ENCODE data around the gene KCTD13.
"Not testable (repeated sequence)": the region's sequence is repeated elsewhere in the genome, so short reads cannot be mapped to it uniquely, and the experiment has no call there.

The KCTD13 gene

DNA sequence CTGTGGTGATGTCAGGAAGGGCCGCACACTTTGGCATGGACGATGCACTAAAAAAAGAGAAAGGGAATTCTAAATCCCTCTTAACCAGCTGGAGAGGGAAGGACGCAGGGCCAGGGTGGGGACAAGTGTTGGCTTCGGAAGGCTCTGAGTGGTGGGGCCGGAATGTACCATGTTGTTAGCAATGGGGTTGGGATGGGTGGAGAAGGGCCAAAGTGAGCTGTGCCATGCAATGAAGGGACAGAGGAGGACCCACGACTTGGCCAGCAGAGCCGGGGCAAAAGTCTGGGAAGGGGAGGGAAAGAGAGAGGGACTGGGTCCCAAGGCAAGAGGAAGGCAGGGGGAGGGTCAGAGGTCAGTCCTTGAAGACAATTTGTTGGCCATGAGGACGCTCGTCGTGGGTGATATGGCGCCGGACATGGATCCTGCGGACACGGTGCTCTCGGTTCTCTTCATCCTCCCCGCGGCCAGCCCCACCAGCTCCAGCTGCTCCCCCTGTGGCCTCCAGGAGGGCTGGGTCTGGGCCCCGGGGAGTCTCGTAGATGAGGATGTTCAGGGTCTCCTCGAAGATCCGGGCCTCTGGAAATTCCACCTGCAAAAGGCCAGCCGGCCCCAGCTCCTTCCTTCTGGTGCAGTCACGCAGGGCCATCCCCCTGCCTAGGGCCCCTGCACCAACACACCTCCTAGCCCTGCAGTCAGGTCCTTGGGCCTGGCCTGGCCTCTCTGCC lies 19.3 kb downstream of the KCTD13 start:
- no peak for DNase-seq

DNA sequence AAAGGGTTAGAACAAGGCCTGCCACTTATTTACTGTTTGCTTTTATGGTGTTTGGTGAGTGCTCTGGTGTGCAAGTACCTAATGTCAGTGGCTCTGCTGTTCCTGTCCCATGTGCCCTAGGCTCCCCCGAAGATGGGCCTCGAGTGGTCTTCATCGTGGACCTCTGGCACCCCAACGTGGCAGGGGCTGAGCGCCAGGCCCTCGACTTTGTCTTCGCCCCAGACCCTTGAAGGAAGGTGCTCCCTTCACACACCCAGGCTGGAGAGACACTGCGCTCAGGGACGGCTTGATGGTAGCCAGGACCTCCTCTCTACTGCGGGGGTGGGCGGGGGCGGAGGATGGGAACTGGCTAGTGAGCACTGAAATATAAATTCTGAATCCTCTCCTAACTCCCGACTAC lies 20.4 kb downstream of the KCTD13 start:
- DNase-seq, result no peak

DNA sequence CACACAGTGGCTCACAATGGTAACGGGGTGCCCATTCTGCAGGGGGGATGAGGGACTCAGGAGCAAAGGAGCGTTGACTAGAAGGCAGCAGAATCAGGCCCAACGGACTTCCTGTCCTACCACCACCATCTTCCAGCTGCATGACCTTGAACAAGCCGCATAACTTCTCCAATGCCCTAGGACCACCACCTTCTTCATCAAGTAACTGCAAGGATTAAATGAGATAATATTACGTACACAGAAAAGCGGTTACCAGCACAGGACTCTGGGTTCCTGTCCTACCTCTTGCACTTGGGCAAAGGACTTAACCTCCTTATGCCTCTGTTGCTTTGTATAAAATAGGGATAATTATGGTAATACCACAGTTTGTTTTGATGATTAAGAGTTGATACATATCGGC lies 21.1 kb downstream of the KCTD13 start:
- DNase-seq, result no peak

DNA sequence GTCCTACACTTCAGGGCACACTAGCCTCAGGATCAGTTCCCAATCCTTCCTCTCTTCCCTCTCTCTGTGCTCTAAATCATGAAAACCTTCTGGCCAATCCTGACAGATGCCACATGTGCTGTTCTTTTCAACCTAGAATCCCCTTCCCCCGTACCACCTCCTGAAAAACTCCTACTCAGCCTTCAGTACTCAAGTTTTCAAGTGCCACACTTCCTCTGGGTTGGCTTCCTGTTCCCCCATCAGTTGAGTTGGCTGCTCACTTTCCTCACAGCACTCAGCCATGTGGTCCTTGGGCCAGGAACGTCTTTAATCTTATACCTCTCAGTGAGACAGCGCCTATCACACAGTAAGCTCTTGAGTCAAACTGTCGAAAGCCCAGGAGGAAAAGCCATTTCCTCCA lies 22.4 kb downstream of the KCTD13 start:
- no peak for DNase-seq

DNA sequence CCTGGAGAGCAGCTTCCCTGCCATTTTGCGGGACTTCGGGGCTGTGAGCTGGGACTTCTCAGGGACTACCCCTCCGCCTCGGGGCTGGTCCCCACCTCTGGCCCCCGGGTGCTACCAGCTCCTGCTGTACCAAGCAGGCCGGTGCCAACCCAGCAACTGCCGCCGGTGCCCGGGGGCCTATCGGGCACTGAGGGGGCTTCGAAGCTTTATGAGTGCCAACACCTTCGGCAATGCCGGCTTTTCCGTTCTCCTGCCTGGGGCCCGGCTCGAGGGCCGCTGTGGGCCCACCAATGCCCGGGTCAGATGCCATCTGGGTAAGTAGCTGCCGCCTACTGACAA lies 24.4 kb downstream of the KCTD13 start:
- no peak for DNase-seq

DNA sequence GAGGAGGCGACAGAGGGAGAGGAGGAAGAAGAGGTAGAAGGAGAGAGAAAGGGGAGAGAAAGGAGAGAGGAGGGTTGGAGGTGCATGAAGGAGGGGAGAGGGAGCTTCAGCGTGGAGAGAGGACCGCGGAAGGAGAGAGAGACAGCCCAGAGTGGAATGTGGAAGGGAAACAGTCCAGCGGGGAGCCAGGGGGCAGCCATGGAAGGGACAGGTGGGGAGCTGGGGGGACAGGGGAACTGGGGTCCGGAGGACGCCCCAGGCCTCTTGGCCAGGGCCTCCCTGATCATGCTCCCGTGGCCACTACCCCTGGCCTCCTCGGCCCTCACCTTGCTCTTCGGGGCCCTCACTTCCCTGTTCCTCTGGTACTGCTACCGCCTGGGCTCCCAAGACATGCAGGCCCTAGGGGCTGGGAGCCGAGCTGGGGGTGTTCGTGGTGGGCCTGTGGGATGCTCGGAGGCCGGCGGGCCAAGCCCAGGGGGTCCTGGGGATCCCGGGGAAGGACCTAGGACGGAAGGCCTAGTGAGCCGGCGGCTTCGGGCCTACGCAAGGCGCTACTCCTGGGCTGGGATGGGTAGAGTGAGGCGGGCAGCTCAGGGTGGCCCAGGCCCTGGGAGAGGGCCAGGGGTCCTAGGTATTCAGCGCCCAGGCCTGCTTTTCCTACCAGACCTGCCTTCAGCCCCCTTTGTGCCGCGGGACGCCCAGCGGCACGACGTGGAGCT lies 25.0 kb downstream of the KCTD13 start:
- DNase-seq, result no peak

DNA sequence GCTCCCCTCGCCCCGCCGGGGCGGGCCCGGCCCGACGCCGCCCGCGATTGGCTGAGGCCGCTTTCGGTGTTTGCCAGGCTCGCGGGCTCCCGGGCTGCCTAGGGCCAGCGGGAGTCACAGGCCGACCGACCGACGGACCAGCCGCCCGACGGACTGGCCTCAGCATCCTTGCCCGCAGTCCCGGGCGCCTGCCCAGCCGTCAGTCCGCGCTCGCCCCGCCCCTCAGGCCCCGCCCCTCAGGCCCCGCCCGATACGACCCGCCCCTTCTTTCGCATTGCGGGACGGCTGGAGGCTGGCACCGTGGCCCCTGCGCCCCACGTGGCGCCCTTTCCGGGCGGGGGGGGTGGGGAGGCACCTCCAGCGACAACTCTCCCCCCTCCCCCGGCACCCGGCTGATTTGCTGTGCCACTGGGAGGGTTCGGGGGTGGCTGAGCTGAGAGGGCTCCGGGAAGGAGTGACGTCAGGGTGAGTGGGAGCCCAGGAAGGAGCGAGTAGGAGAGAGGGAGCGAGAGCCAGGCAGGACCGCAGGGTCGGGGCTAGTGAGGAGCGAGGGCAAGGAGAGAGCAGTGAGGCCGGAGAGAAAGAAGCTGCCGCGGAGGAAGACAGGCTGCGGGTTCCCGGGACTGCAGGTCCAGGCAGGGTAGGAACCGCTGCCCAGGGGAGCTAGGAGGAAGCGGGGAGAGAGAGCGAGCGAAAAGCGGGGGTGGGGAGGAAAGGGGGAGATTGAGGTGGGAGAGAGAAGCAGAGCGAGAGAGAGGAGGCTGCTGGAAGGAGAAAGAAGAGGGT lies 25.7 kb downstream of the KCTD13 start, which contains the start of gene ASPHD1:
Gene ASPHD1, plus strand, starts transcription at position 387 of the 786 bp plus-strand sequence. CDS start 484 bp downstream, outside the sequence.
- peak; percentile 70 to 73 for DNase-seq

DNA sequence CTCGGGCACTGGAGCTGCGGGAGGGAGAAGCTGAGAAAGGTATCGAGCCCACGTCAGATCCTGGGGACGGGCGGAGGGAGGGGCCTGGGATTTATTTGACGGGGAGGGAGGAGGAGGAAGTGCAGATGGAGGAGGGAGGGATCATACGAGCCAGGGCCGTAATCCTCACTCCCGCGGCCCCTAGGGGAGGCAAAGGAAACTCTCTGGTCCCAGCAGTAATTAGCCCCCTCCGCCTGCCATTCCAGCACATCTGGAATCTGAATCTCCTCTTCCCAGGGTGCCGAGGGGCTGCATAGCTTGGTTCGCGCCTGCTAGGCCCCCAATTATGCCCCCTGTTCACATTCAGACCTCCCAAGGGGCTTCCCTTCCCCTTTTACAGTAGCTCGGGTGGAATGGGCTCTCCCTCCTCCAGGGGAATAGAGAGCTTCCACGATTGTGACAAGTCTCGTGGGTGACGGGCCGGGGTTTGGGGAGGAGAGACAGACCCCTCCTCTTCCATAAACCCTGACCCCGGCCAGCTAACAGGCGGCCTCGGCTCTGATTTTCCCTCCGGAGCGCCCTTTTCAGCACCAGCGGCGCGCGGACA lies 26.4 kb downstream of the KCTD13 start, which contains the start of gene SEZ6L2:
Gene SEZ6L2, minus strand, starts transcription at position 35 of the 586 bp plus-strand sequence. CDS start 531 bp downstream, outside the sequence.
- DNase-seq, result peak; percentile 83 to 86

DNA sequence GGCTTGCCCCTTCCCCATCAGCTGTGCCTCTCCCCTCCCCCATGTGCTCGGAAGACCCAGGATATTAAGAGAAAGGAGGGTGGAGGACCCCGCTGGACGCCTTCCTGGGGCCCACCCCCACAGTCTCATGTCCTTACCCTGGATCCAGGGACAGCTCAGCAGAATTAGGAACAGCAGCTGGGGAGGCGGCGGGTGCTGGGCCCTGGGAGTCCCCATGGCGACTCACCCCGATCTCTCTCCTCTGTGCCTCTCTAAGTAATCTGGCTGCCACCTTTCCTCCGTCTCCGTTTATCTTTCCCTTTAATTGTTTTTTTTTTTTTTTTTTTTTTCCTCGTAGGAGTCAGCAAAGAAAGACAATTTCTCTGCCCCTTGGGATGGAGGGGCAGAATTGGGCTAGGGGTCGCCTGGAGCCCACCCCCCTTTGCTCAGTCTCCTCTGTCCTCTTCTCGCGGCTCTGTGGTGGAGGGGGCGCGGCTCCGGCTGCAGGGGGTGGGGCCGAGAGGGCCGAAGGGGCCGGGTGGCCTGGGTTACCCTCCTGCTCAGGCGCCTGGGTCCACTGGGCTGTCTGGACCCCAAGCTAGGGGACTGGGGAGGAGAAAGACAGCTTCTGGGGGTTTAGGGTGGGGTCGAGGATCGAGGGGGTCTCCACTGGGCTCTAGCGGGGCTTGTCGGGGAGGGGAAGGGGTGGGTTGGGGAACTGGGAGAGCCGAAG lies 27.1 kb downstream of the KCTD13 start:
- no peak for DNase-seq

DNA sequence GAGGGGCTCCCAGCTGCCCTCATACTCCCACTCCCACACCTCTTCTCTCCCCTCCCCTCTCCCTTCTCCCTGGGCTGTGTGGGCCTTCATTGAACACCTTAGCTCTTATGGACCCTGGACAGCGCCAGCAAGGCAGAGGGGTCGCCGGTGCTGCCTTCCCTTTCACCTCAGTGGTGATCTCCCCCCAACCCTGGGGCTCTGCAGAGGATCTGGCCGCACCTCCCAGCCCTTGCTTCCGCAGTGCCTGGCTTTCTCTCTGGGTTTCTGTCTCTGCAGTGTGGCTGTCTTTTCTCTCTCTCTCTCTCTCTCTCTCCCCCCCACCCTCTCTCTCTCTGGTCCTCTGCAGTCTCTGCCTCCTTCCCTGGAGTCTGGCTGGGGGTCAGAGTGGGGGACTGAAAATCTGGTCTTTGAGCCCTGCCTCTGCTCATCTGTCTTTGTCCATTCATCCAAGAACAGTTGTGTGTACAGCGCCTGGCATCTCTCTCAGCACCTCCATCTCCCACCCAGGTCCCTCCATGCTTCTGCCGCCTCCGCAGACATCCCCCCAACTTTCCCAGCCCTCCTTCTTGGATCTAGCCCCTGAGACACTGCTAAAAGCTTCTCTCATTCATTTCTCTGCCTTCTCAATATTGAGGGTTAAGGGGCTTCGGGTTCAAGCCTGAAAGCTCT lies 27.8 kb downstream of the KCTD13 start:
- no peak for DNase-seq

DNA sequence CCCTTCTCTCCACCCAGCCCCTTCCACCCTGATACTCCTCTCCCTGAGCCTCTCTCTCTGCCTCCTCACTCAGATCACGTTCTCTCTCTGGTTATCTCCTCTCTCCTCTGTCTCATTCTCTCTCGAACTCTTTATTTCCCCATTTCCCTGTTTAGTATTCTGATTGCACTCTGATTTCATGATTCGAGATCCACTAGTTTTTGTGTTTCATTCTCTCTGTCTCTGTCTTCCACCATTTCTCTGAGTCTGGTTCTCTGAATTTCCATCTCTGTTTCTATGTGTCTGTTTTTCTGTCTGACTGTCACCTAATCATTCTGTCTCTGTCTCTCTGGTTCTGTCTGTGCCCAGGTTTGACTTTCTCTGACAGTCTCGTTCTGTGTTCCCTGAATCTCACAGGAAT lies 28.7 kb downstream of the KCTD13 start:
- no peak for DNase-seq

DNA sequence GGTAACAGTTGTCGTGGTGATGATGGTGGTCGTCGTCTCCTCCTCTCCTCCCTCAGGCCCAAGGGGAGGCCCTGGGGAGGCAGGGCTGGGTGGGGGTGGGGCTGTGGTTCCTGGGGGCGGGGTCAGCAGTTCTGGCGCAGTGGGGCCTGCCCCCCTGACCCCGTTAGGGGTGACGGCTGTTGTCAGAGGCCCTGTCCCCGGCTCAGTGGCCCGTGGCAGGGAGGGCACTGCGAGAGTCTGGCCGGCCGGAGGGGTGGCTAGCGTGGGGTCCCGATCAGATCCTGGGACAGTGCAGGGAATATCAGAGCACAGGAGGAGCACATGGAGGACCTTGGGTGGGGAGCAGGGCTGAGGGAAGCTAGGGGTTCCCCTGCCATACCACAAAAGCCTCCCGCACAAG lies 29.2 kb downstream of the KCTD13 start:
- no peak for DNase-seq

DNA sequence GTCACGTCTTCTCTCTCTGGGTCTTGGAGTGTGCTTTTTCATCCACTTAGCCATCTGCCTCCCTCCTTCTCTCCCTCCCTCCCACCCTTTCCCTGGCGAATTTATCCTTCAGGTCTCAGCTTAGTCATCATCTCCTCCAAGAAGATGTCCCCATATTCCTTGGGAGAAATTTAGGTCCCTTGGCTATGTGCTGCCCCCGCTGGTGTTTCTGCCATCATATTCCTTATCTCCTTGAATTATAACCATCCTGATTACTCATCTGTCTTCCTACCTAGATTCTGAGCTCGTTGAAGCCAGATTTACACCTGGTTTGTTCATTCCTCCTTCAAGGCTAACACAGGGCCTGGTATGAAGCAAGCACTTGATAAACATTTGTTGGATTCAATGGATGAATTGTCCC lies 31.7 kb downstream of the KCTD13 start:
- no peak for DNase-seq

DNA sequence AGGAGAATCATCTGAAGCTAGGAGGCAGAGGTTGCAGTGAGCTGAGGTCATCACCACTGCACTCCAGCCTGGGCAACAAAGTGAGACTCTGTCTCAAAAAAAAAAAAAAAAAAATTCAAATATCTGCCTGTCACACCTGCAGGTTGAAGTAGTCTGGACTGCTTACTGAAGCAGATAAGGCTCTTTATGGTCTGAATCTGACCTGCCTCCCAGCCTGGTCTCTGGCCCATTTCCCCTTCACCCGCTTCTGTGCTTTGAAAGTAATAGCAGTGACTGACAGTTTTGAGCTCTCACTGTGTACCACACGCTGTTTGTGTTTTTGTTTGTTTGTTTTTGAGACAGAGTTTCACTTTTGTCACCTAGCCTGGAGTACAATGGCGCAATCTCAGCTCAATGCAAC lies 32.5 kb downstream of the KCTD13 start:
- DNase-seq, result no peak

DNA sequence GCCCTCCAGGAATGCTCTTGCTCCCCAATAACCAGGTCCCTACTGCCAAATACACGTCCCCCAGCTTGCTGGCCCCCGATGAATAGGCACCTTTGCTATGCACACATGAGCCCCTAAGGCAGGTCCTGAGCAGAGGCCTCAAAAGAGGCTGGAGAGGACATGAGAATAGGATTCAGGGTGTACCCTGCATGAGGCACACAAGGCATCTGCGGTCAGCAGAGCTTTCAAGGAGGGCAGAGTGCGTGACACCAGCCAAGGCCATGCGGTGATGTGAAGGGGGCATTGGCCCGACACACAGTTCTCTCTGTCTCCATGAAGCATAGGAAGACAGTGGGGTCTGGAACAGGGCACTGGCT lies 33.6 kb downstream of the KCTD13 start:
- no peak for DNase-seq

DNA sequence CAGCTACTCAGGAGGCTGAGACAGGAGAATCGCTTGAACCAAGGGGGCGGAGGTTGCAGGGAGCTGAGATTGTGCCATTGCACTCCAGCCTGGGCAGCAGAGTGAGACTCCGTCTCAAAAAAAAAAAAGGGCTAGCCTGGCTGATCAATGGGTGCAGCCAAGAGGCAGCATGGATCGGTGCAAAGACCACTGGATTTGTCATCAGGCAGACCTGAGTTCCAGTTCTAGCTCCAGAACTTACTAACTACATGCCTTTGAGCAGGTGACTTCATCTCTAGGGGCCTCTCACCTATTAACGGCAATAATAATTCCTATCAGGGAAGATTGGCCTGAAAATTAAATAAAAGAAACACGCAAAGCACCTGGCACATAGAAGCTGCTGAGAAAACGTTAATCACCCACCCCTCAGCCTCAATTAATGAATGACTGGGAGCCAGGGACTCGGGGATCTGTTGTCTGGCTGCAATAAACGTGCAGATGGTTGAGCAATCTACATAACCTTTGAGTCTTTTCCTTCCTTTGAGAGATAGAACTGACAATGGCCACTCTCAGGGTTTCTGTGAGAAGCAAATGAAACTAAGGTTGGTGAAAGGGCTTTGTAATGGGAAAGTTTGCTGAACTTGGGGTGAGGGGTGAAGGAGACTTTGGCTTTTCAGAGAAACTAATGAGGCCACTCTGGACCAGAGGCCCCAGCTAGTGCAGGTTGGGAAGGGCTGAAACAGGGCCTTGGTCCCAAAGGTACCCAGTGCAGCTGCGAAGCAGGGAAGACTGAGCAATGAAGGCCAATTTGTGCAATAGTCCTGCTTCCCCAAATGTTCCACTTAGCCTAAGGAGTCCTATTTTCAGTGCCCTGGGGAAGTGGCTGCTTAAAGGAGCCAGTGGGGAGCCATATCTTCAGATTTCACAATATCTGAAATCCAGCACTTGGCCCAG lies 34.2 kb downstream of the KCTD13 start:
- no peak for DNase-seq

DNA sequence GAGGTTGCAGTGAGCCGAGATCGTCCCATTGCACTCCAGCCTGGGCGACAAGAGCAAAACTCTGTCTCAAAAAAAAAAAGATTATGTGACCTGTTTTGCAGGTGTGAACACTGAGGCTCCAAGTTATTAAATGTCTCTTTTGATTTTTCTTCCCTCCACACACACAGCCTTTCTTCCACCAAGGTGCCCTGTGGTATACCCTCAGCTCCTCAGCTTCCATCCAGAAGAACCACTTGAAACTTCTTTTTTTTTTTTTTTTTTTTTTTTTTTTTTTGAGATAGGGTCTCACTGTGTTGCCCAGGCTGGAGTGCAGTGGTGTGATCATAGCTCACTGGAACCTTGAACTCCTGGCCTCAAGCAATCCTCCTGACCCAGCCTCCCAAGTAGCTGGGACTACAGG lies 36.7 kb downstream of the KCTD13 start:
- DNase-seq, result not testable (repeated sequence)

DNA sequence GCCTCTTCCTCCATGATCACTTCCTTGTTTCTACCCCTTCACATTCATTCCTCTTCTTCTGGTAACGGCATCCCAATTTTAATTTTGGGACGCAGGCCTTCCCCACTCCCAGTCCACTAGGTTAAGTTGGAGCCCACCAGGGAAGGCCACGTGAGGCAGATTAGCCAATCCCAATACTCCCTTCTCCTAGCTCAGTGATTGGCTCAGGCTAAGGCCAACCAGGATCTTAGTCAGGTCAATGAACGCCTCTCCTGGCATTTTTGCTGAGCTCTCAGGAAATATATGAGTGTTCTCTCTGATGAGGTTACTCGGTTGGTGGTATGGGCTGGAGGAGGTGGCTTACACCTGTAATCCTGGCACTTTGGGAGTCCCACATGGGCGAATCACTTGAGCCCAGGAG lies 42.0 kb downstream of the KCTD13 start:
- DNase-seq, result no peak

DNA sequence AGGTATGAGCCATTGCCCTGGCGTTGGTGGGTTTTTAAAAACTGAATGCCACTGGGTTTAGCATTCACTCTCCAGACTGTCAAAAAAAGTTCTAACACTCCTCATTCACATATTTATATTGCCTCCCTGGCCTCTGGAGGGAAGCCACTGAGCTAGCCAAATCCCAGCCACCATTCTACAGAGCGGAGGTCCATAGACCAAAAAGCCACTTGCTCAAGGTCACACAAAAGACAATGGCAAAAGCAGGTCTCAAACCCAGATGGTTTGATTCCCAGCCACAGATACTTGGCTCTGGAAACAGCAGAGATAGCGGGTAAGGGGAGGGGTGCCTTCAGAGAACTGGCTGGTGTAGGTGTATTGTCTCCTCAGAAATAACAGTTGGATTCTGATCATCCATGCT lies 45.0 kb downstream of the KCTD13 start:
- DNase-seq, result no peak

DNA sequence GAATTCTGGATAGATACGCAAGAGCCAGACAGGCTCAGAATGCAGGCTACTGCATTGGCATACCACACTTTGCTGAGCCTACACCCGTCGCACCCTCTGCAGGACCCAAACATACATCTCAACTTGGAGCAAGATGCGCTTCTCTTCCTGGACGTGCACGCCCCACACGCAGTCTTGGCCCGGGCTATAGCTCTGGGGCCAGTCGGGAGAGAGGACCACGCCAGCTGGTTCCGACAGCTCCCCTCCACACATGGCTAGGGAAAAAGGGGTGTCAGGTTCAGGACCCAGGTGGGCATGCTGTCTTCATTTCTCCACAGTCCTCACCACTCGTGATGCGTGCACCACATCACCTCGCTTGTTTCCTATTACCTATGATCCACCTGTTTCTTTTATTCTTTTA lies 47.9 kb downstream of the KCTD13 start:
- no peak for DNase-seq

Data from stimulated activated CD4-positive, alpha-beta T cell treated with anti-CD3 and anti-CD28 coated beads, Interleukin-2, amount 100 ng/mL, for 24 hours (primary cell).